Measurements from ENCODE around the gene KMT2B. TPM values are rescaled to one million over a fixed set of nuclear protein-coding genes. Genes with fewer than 3 reads are reported as not detected.

KMT2B gene
- total and polyA plus RNA-seq, 9 of the 15 experiments (the other 6 are each of a cell fraction or from before 2014, with no cell fraction given) = 0.63 to 43.9 (median 8.1) TPM

DNA sequence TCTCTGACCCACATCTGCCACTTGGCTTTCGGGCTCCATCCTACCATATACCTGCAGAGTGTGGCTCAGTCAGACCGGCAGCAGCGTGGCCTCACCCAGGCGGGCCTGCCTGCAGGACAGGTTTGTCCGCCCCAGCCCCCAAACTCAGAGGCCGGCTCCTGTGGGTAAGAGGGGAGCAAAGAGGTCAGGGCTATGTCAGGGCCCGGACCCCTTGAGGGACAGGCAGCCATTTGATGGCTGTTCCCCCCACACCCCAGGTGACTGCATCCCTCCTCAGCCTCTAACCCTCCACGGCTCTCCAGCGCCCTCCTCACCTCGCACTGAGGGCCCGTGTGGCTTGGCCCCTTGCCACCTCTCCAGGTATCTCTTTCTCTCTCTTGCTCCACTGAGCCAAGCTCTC, 25.8 kb upstream of the KMT2B start (continued):
- TF ChIP-seq NFIC (IDR thresholded peaks at IDR 0.05) = peak; percentile 80

DNA sequence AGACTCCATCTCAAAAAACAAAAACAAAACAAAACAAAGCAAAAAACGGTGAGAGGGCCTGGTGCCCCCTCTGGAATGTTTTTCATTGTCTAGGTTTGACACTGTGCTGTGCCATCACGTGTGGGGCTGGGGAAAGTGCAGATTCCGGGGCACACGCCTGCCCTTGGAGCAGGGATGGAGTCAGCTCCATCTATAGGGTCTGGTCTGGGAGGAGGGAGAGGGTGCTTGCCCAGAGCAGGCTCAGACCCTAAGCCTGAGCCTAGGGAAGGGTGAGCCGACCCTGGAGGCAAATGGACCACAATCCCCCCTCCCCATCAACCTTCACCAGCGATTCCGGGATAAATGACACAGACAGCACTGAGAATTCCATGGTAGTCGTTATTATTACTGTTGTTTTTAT, 24.4 kb upstream of the KMT2B start:
- POLR2A ChIA-PET = no interaction called here
- intact Hi-C loops (cut with micrococcal nuclease) = loop anchor here (1.0 kb wide), 4 partner anchors 24 to 238 kb away; no protein-coding TSS in a partner anchor

More for the DNA sequence above, 24.4 kb upstream of the KMT2B start:
- in situ Hi-C loops (cut with MboI) = no loop called here
- CTCF ChIA-PET (ENCODE audit: low intra/inter-chr PET ratio) = interaction anchor here (0.7 to 3.6 kb wide), 5 partner anchors 23 to 239 kb away, joined by 7 to 76 read pairs (median 22); partner anchors contain the start of gene KMT2B
- Histone ChIP-seq H3K27ac (ENCODE audit: extremely low read depth, low read depth, low read length) (no peak overlapping the region), H3K9me1 (ENCODE audit: control insufficient read depth, insufficient read depth, low read length) (no peaks in the 10 kb centered on the region), H3K9ac (ENCODE audit: insufficient read depth in 1 of 2, low read depth in 2 of 2, low read length in 2 of 2) (no peak overlapping the region), H3K36me3 (ENCODE audit: control insufficient read depth, insufficient read depth, low read length) (no peaks in the 10 kb centered on the region), H3K79me2 (ENCODE audit: control insufficient read depth, insufficient read depth, low read length) (no peaks in the 10 kb centered on the region), H2AFZ (ENCODE audit: low read depth, low read length) (no peak overlapping the region), H3K27me3 (ENCODE audit: control insufficient read depth in 2 of 2, insufficient read depth in 2 of 2, low read length in 2 of 2) (no peaks in the 10 kb centered on the region), H3K4me3 (no peak overlapping the region), H3K4me1 (replicated peaks in 1 of 2; ENCODE audit: control insufficient read depth in 2 of 2, insufficient read depth in 2 of 2, low read length in 2 of 2) (no peaks in the 10 kb centered on the region; a peak in 1 of 5 replicates), H4K20me1 (replicated peaks; ENCODE audit: control insufficient read depth, insufficient read depth, low read length) (no peaks in the 10 kb centered on the region), H3K9me3 (replicated peaks; ENCODE audit: control insufficient read depth, insufficient read depth, low read depth, low read length) (peaks cover 5% of the 10 kb centered on the region; the same call in 1 of the 2 replicates), H3K4me2 (ENCODE audit: insufficient read depth, low read length) (no peak overlapping the region)
- TF ChIP-seq ZNF146 (CRISPR knock-in tag; IDR thresholded peaks at IDR 0.05; ENCODE audit: unreplicated experiment) = no peak
- TF ChIP-seq TEAD4 (IDR thresholded peaks at IDR 0.05; ENCODE audit: low read length) = no peak
- TF ChIP-seq TEAD4 (CRISPR knock-in tag; IDR thresholded peaks at IDR 0.05; ENCODE audit: borderline replicate concordance) = no peak
- TF ChIP-seq ZFP30 (CRISPR knock-in tag; IDR thresholded peaks at IDR 0.05; ENCODE audit: borderline replicate concordance) = no peak
- TF ChIP-seq, protein P1, sequence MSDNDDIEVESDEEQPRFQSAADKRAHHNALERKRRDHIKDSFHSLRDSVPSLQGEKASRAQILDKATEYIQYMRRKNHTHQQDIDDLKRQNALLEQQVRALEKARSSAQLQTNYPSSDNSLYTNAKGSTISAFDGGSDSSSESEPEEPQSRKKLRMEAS (CRISPR knock-in tag; IDR thresholded peaks at IDR 0.05) = no peak
- TF ChIP-seq RBM14 (IDR thresholded peaks at IDR 0.05; ENCODE audit: borderline replicate concordance, insufficient read depth, low read depth, low read length) = no peak
- no peak for TF ChIP-seq MEF2A (IDR thresholded peaks at IDR 0.05; ENCODE audit: control insufficient read depth, low read depth, low read length)
- FAIRE-seq (no peak), DNase-seq (ENCODE audit: extremely low read depth in 1 of 4, low spot score in 3 of 4) (no peak), ATAC-seq (peak; percentile 23)
- BruUV-seq (replicated peaks) = no TSS peak
- WGBS (ENCODE audit: insufficient coverage, low coverage, missing lambda C conversion rate) = 6% methylated on average over 8 of the region's 8 CpGs

Data from K562 (cell line).